HEK293 (cell line): Measurements from ENCODE around the gene GGA1.
A peak's percentile ranks its signal among the peaks of the same experiment; 100 is the strongest.

Source experiments
- CTCF ChIA-PET: fragments of 350-600 bp; formaldehyde crosslinking; extraction: SDS; loops from one replicate; lab custom pipeline; 2021; ENCODE audit warnings: antibody characterized with exemption; lab: Yijun Ruan, JAX
- POLR2A ChIA-PET: fragments of 300-600 bp; formaldehyde crosslinking; extraction: SDS; loops from one replicate; lab custom pipeline; 2020; ENCODE audit warnings: antibody characterized with exemption, inconsistent platforms; lab: Yijun Ruan, JAX
- H3K27ac ChIP-seq: fragments of 200-500 bp; sonication (Bioruptor generic); 2 replicates; pipeline ENCODE4 v1.5.1; 2014; ENCODE audit warnings: low read depth, low read length, control low read depth, inconsistent platforms; ENCODE audit errors: extremely low read depth
- H3K36me3 ChIP-seq, 2 experiments: fragments of 200-500 bp in 1 of 2; sonication (Bioruptor generic) in 1 of 2; 1 replicate in 1 of 2; 2 replicates in 1 of 2; pipeline ENCODE4 v1.5.1; 2014 to 2017; ENCODE audit warnings: inconsistent platforms in 2 of 2, low read length in 2 of 2; ENCODE audit not compliant: control insufficient read depth in 2 of 2, insufficient read depth in 1 of 2
- H3K4me1 ChIP-seq: fragments of 200-500 bp; sonication (Bioruptor generic); 2 replicates; pipeline ENCODE4 v1.5.1; 2014; ENCODE audit warnings: mild to moderate bottlenecking, low read length, inconsistent platforms; ENCODE audit not compliant: control insufficient read depth, insufficient read depth
- H3K4me3 ChIP-seq: 2 replicates; pipeline ENCODE4 v1.5.1; 2011; ENCODE audit warnings: low read depth, mild to moderate bottlenecking, control low read depth, low read length, moderate library complexity
- H3K9me3 ChIP-seq: fragments of 200-500 bp; sonication (Bioruptor generic); 2 replicates; pipeline ENCODE4 v1.5.1; 2014; ENCODE audit warnings: low read depth, low read length, inconsistent platforms; ENCODE audit not compliant: control insufficient read depth, insufficient read depth
- IKZF3 ChIP-seq: fragments of 450-650 bp; IDR thresholded peaks from 2 replicates; pipeline ENCODE4 v1.5.0; 2018; ENCODE audit warnings: missing biosample characterization, mild to moderate bottlenecking, missing genetic modification characterization, moderate library complexity
- KLF16 ChIP-seq: fragments of 450-650 bp; formaldehyde crosslinking; IDR thresholded peaks from 2 replicates; pipeline ENCODE4 v1.5.1; 2017; ENCODE audit warnings: missing biosample characterization, missing genetic modification characterization
- KLF9 ChIP-seq: fragments of 450-650 bp; formaldehyde crosslinking; IDR thresholded peaks from 2 replicates; pipeline ENCODE4 v1.5.1; 2016; ENCODE audit warnings: missing biosample characterization, missing genetic modification characterization, low read depth
- RBAK ChIP-seq: fragments of 450-650 bp; formaldehyde crosslinking; IDR thresholded peaks from 2 replicates; pipeline ENCODE4 v1.5.1; 2016; ENCODE audit warnings: missing biosample characterization, missing genetic modification characterization
- REPIN1 ChIP-seq: fragments of 450-650 bp; formaldehyde crosslinking; IDR thresholded peaks from 2 replicates; pipeline ENCODE4 v1.5.1; 2017; ENCODE audit warnings: missing biosample characterization, missing genetic modification characterization, low read depth
- SCRT1 ChIP-seq: fragments of 450-650 bp; formaldehyde crosslinking; IDR thresholded peaks from 2 replicates; pipeline ENCODE4 v1.5.1; 2016; ENCODE audit warnings: missing biosample characterization, missing genetic modification characterization, borderline replicate concordance
- TRIM28 ChIP-seq: IDR thresholded peaks from 2 replicates; pipeline ENCODE4 v1.6.1; 2011; ENCODE audit warnings: low read length, control low read depth, borderline replicate concordance
- ZNF121 ChIP-seq: fragments of 450-650 bp; formaldehyde crosslinking; IDR thresholded peaks from 2 replicates; pipeline ENCODE4 v1.5.1; 2016; ENCODE audit warnings: missing biosample characterization, missing genetic modification characterization
- ZNF133 ChIP-seq: fragments of 450-650 bp; formaldehyde crosslinking; IDR thresholded peaks from 2 replicates; pipeline ENCODE4 v1.5.1; 2016; ENCODE audit warnings: missing biosample characterization, missing genetic modification characterization
- ZNF169 ChIP-seq: fragments of 450-650 bp; formaldehyde crosslinking; IDR thresholded peaks from 2 replicates; pipeline ENCODE4 v1.5.1; 2016; ENCODE audit warnings: missing biosample characterization, missing genetic modification characterization
- ZNF174 ChIP-seq: fragments of 450-650 bp; formaldehyde crosslinking; IDR thresholded peaks from 2 replicates; pipeline ENCODE4 v1.5.0; 2017; ENCODE audit warnings: missing biosample characterization, mild to moderate bottlenecking, missing genetic modification characterization
- ZNF2 ChIP-seq: fragments of 450-650 bp; formaldehyde crosslinking; IDR thresholded peaks from 2 replicates; pipeline ENCODE4 v1.5.1; 2016; ENCODE audit warnings: missing biosample characterization, missing genetic modification characterization
- ZNF223 ChIP-seq: fragments of 450-650 bp; formaldehyde crosslinking; IDR thresholded peaks from 2 replicates; pipeline ENCODE4 v1.5.1; 2016; ENCODE audit warnings: missing biosample characterization, missing genetic modification characterization
- ZNF311 ChIP-seq: fragments of 450-650 bp; formaldehyde crosslinking; IDR thresholded peaks from 2 replicates; pipeline ENCODE4 v1.5.1; 2017; ENCODE audit warnings: missing biosample characterization, missing genetic modification characterization, borderline replicate concordance
- ZNF335 ChIP-seq: fragments of 450-650 bp; formaldehyde crosslinking; conservative IDR thresholded peaks from 2 replicates; pipeline ENCODE4 v1.5.1; 2016; ENCODE audit warnings: missing biosample characterization, missing genetic modification characterization
- ZNF341 ChIP-seq: fragments of 450-650 bp; formaldehyde crosslinking; IDR thresholded peaks from 2 replicates; pipeline ENCODE4; 2016; ENCODE audit warnings: low read depth, missing biosample characterization, missing genetic modification characterization
- ZNF394 ChIP-seq: fragments of 450-650 bp; formaldehyde crosslinking; IDR thresholded peaks from 2 replicates; pipeline ENCODE4 v1.5.1; 2016; ENCODE audit warnings: missing biosample characterization, missing genetic modification characterization, mild to moderate bottlenecking, moderate library complexity, borderline replicate concordance
- ZNF791 ChIP-seq: fragments of 450-650 bp; formaldehyde crosslinking; IDR thresholded peaks from 2 replicates; pipeline ENCODE4 v1.5.1; 2016; ENCODE audit warnings: missing biosample characterization, missing genetic modification characterization
- ZNF830 ChIP-seq: fragments of 450-650 bp; IDR thresholded peaks from 2 replicates; pipeline ENCODE4 v1.5.0; 2018; ENCODE audit warnings: missing biosample characterization, missing genetic modification characterization, low read depth, mild to moderate bottlenecking, moderate library complexity
- ZSCAN30 ChIP-seq: fragments of 450-650 bp; IDR thresholded peaks from 2 replicates; pipeline ENCODE4 v1.5.1; 2018; ENCODE audit warnings: missing biosample characterization, mild to moderate bottlenecking, missing genetic modification characterization, moderate library complexity
- TF ChIP-seq, protein P1 (sequence below): fragments of 450-650 bp; formaldehyde crosslinking; IDR thresholded peaks from 2 replicates; pipeline ENCODE4; 2016; ENCODE audit warnings: missing biosample characterization, missing genetic modification characterization
- TF ChIP-seq, protein P2 (sequence below): fragments of 450-650 bp; formaldehyde crosslinking; IDR thresholded peaks from 2 replicates; pipeline ENCODE4 v1.5.1; 2016; ENCODE audit warnings: missing biosample characterization, missing genetic modification characterization

Gene GGA1

DNA sequence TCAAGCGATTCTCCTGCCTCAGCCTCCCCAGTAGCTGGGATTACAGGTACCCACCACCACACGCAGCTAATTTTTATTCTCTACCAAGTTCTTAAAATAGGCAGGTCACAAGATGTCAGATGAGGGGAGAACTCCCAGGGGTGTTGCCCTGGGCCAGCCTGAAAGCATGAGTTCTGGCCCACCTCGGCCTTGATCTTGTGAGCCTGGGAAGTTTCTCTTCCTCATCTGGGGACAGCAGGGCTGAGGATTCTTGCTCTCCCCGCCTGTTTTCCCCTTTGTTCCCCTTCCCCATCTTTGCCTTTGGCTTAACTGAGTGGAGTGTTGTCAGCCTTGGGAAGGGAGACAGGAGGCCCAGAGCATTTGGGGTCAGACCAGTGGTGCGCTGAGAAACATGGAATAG is 53.4 kb downstream of the GGA1 start:
- Histone ChIP-seq H3K4me3 (no peak overlapping the region), H3K9me3 (no peaks in the 10 kb centered on the region)
- POLR2A ChIA-PET = interaction anchor here (0.6 to 6.5 kb wide), 9 partner anchors 9 to 463 kb away, joined by 3 to 85 read pairs (median 8); partner anchors contain the start of genes GGA1, LGALS1, NOL12 and SH3BP1
- no peak for TF ChIP-seq REPIN1 (tag by site-specific recombination)
- no peak for TF ChIP-seq ZNF335 (tag by site-specific recombination)
- no peak for TF ChIP-seq ZNF394 (tag by site-specific recombination)
- TF ChIP-seq, all 188 proteins: peak for 0
- CTCF ChIA-PET = interaction anchor here (0.6 to 7.0 kb wide), 10 partner anchors 8 to 250 kb away, joined by 3 to 138 read pairs (median 14); partner anchors contain the start of gene LGALS1
- H3K36me3 ChIP-seq = peaks cover 5 to 33% of the 10 kb centered on the region in 2 experiments; a peak in 2 of 3 replicates
- no peak overlapping the region; the same call in 1 of the 2 replicates for H3K27ac ChIP-seq
- peaks cover 12% of the 10 kb centered on the region for H3K4me1 ChIP-seq

DNA sequence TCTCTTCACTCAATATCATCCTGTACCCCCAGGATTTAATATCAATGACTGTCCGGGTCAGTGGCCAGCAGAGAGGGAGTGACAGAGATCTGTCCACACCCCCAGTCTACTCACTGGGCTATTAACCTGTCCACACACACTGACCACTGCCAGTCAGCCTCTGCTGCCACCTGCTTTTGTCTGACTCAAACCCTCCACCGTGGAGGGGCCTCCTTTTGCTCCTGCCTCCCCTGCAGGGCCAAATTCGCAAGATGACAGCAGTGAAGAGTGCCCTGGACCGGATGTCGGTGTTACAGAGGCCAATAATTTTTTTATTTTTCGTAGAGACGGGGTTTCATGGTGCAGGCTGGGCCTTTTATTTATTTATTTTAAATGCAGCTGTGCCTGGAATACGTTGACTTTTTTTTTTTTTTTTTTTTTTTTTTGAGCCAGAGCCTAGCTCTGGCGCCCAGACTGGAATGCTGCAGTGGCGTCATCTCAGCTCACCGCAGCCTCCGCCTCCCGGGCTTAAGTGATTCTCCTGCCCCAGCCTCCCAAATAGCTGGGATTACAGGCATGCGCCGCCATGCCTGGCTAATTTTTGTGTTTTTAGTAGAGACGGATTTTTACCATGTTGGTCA is 55.0 kb downstream of the GGA1 start:
- peaks cover 11 to 36% of the 10 kb centered on the region in 2 experiments; a peak in 2 of 3 replicates for H3K36me3 ChIP-seq
- H3K4me3 ChIP-seq = no peak overlapping the region
- CTCF ChIA-PET = interaction anchor here (0.6 to 7.0 kb wide), 8 partner anchors 11 to 1160 kb away, joined by 3 to 87 read pairs (median 8); partner anchors contain the start of gene LGALS1
- H3K9me3 ChIP-seq = no peaks in the 10 kb centered on the region
- TF ChIP-seq KLF16 (tag by site-specific recombination) = no peak
- no peak for TF ChIP-seq ZNF174 (tag by site-specific recombination)
- TF ChIP-seq ZNF791 (tag by site-specific recombination) = no peak
- TF ChIP-seq, protein P1, sequence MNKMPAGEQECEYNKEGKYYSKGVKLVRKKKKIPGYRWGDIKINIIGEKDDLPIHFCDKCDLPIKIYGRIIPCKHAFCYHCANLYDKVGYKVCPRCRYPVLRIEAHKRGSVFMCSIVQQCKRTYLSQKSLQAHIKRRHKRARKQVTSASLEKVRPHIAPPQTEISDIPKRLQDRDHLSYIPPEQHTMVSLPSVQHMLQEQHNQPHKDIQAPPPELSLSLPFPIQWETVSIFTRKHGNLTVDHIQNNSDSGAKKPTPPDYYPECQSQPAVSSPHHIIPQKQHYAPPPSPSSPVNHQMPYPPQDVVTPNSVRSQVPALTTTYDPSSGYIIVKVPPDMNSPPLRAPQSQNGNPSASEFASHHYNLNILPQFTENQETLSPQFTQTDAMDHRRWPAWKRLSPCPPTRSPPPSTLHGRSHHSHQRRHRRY = no peak
- no peak for TF ChIP-seq ZNF2 (tag by site-specific recombination)
- no peak for TF ChIP-seq KLF9 (tag by site-specific recombination)
- POLR2A ChIA-PET = interaction anchor here (0.6 to 1.0 kb wide), 4 partner anchors 11 to 1820 kb away, joined by 3 to 6 read pairs (median 4); partner anchors contain the start of gene LGALS1
- H3K4me1 ChIP-seq = peaks cover 12% of the 10 kb centered on the region
- H3K27ac ChIP-seq = no peak overlapping the region

DNA sequence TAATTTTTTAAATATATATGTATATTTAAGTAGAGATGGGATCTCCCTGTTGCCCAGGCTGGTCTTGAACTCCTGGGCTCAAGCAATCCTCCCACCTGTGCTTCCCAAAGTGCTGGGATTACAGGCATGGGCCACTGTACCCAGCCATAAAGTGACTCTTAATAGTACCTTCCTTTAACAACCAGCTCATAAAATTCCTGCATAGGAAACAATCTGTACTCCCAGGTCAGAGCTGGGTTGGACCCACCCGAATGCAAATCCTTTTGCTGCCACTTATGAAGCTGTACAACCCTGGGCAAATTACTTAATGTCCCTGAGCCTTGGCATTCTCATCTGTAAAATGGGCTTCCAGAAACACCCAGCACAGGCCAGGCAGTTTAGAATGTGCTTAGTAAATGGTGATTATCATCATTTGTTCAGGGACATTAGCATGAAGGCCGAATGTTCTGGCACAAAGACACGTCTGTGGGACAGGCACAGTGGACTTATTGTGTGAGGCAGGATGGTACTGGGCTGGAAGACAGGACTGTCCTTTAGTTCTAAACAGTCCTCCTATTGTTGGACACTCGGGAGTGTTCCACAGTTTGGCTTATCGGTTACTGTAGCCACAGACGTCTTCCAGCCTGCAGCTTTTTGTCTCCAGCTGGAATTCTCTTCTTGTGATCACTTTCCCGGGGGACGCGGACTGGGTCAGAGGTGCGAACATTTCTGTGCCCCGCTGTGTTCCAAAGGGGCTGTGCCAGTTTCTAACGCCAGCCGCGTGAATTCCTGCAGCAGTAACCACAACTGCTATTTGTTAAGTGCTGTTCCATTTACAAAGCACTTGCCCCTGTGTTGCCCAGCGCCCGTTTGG is 55.8 kb downstream of the GGA1 start:
- Histone ChIP-seq H3K36me3 (peaks cover 11 to 36% of the 10 kb centered on the region in 2 experiments; a peak in 2 of 3 replicates), H3K4me3 (no peak overlapping the region), H3K27ac (no peak overlapping the region), H3K9me3 (no peaks in the 10 kb centered on the region), H3K4me1 (peaks cover 12% of the 10 kb centered on the region)
- ChIA-PET POLR2A (interaction anchor here (0.6 kb wide), 1 partner anchor 11 kb away, joined by 6 read pairs; no protein-coding TSS in a partner anchor), CTCF (interaction anchor here (0.6 to 3.0 kb wide), 4 partner anchors 17 to 1160 kb away, joined by 4 to 19 read pairs (median 8); no protein-coding TSS in a partner anchor)
- 0 out of 2 replicates have a peak, but pooled peaks have one; percentile 14 for TF ChIP-seq ZNF341 (tag by site-specific recombination)
- 0 out of 2 replicates have a peak, but pooled peaks have one; percentile 16 for TF ChIP-seq ZSCAN30 (tag by site-specific recombination)
- TF ChIP-seq TRIM28 = no peak
- no peak for TF ChIP-seq SCRT1 (tag by site-specific recombination)
- peak; percentile 36; the same call in 1 of the 2 replicates for TF ChIP-seq ZNF121 (tag by site-specific recombination)

DNA sequence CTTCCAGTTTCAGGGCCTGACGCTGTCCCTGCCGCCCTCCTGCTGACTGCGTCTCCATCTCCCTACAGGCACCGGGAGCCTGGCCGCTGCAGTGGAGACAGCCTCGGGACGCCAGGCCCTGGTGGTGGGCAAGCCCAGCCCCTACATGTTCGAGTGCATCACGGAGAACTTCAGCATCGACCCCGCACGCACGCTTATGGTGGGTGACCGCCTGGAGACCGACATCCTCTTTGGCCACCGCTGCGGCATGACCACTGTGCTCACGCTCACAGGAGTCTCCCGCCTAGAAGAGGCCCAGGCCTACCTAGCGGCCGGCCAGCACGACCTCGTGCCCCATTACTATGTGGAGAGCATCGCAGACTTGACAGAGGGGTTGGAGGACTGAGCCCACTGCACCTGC is 56.9 kb downstream of the GGA1 start:
- no peaks in the 10 kb centered on the region for H3K9me3 ChIP-seq
- peaks cover 11 to 36% of the 10 kb centered on the region in 2 experiments; a peak in 2 of 3 replicates for H3K36me3 ChIP-seq
- H3K4me3 ChIP-seq = no peak overlapping the region
- H3K4me1 ChIP-seq = peaks cover 8% of the 10 kb centered on the region
- POLR2A ChIA-PET = interaction anchor here (1.5 kb wide), 1 partner anchor 33 kb away, joined by 3 read pairs; no protein-coding TSS in a partner anchor
- H3K27ac ChIP-seq = no peak overlapping the region
- CTCF ChIA-PET = no interaction called here
- no peak for TF ChIP-seq RBAK (tag by site-specific recombination)
- TF ChIP-seq ZNF133 (tag by site-specific recombination) = no peak
- no peak for TF ChIP-seq ZNF169 (tag by site-specific recombination)
- TF ChIP-seq SCRT1 (tag by site-specific recombination) = no peak
- TF ChIP-seq IKZF3 (tag by site-specific recombination) = no peak
- TF ChIP-seq ZNF311 (tag by site-specific recombination) = no peak
- TF ChIP-seq KLF9 (tag by site-specific recombination) = no peak
- no peak for TF ChIP-seq ZNF223 (tag by site-specific recombination)
- TF ChIP-seq, protein P2, sequence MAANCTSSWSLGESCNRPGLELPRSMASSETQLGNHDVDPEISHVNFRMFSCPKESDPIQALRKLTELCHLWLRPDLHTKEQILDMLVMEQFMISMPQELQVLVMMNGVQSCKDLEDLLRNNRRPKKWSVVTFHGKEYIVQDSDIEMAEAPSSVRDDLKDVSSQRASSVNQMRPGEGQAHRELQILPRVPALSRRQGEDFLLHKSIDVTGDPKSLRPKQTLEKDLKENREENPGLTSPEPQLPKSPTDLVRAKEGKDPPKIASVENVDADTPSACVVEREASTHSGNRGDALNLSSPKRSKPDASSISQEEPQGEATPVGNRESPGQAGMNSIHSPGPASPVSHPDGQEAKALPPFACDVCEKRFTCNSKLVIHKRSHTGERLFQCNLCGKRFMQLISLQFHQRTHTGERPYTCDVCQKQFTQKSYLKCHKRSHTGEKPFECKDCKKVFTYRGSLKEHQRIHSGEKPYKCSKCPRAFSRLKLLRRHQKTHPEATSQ (tag by site-specific recombination) = no peak
- no peak for TF ChIP-seq ZNF830 (tag by site-specific recombination)
